Right atrium auricular region (tissue), 2 donors: Measurements from ENCODE around the gene ZNF212. TPM values are rescaled to one million over a fixed set of nuclear protein-coding genes. Genes with fewer than 3 reads are reported as not detected.
"Not testable (repeated sequence)": the region's sequence is repeated elsewhere in the genome, so short reads cannot be mapped to it uniquely, and the experiment has no call there.

Experiments
- DNase-seq: peaks from one replicate; pipeline ENCODE4 v3.0.0-alpha.2; 2019; ENCODE audit warnings: low spot score
- H3K27ac ChIP-seq, 2 donors: fragments of 200-600 bp; sonication (generic); 1 replicate in 1 of 2; 2 replicates in 1 of 2; pipeline ENCODE4 v1.5.1; 2016 to 2019
- H3K27me3 ChIP-seq, 2 donors: fragments of 200-600 bp; sonication (generic); one replicate each; pipeline versions ENCODE4 v1.5.1 to v1.6.0; 2017 to 2019
- H3K36me3 ChIP-seq: fragments of 200-600 bp; sonication (generic); one replicate; pipeline ENCODE4 v1.5.1; 2016
- H3K4me1 ChIP-seq, 2 donors: fragments of 200-600 bp; sonication (generic); one replicate each; pipeline versions ENCODE4 v1.5.1 to v1.6.0; 2017 to 2019
- H3K4me3 ChIP-seq, 2 donors: fragments of 200-600 bp; sonication (generic); 1 replicate in 1 of 2; 2 replicates in 1 of 2; pipeline ENCODE4 v1.5.1; 2017 to 2019; ENCODE audit warnings: mild to moderate bottlenecking in 1 of 2, moderate library complexity in 1 of 2
- H3K9me3 ChIP-seq, 2 donors: fragments of 200-600 bp; sonication (generic); one replicate each; pipeline ENCODE4 v1.5.1; 2019
- CTCF ChIP-seq, 2 donors: fragments of 200-600 bp; sonication (generic); IDR thresholded peaks; one replicate each; pipeline ENCODE4 v1.5.1; 2019; ENCODE audit warnings: antibody characterized with exemption in 2 of 2
- total RNA-seq, 2 donors: library from RNA; depleted of rRNA; stranded (reverse); fragments of >200 nt; gene quantifications; one replicate each; pipeline ENCODE4 v1.1.0, GENCODE V29; 2016

Gene ZNF212
- total RNA-seq, 2 donors from 2014 or later = 2.5 to 3.0 TPM

- DNase-seq = no peak
- no peak overlapping the region for H3K4me3 ChIP-seq
- no peaks in the 10 kb centered on the region for H3K4me1 ChIP-seq
- H3K27ac ChIP-seq = no peak overlapping the region
- H3K36me3 ChIP-seq = peaks cover 13% of the 10 kb centered on the region
- TF ChIP-seq CTCF (IDR thresholded peaks at IDR 0.05) = no peak
- no peaks in the 10 kb centered on the region for H3K27me3 ChIP-seq
- H3K9me3 ChIP-seq = no peaks in the 10 kb centered on the region
Observed at GRCh38 chr7:149228831-149229471, 10.5 kb upstream of the ZNF212 start.

GRCh38 chr7:149229526-149229925 lies 9.9 kb upstream of the ZNF212 start:
- H3K27ac ChIP-seq = no peak overlapping the region
- H3K4me3 ChIP-seq = no peak overlapping the region
- TF ChIP-seq CTCF (IDR thresholded peaks at IDR 0.05) = no peak
- no peaks in the 10 kb centered on the region for H3K4me1 ChIP-seq
- no peaks in the 10 kb centered on the region for H3K27me3 ChIP-seq
- H3K36me3 ChIP-seq = peaks cover 8% of the 10 kb centered on the region
- no peaks in the 10 kb centered on the region for H3K9me3 ChIP-seq
- no peak for DNase-seq

GRCh38 chr7:149232362-149232761 lies 7.1 kb upstream of the ZNF212 start:
- no peaks in the 10 kb centered on the region for H3K27me3 ChIP-seq
- no peaks in the 10 kb centered on the region for H3K9me3 ChIP-seq
- no peaks in the 10 kb centered on the region for H3K4me1 ChIP-seq
- no peak for DNase-seq
- no peak for TF ChIP-seq CTCF (IDR thresholded peaks at IDR 0.05)
- no peaks in the 10 kb centered on the region for H3K36me3 ChIP-seq
- no peak overlapping the region for H3K4me3 ChIP-seq
- H3K27ac ChIP-seq = no peak overlapping the region

GRCh38 chr7:149233655-149234204 lies 5.7 kb upstream of the ZNF212 start:
- not testable (repeated sequence) for H3K4me1 ChIP-seq, DNase-seq

GRCh38 chr7:149237502-149237901 lies 1.9 kb upstream of the ZNF212 start:
- DNase-seq = no peak

More at GRCh38 chr7:149233655-149234204, 5.7 kb upstream of the ZNF212 start:
- H3K27ac ChIP-seq, H3K9me3 ChIP-seq, H3K27me3 ChIP-seq, H3K36me3 ChIP-seq, H3K4me3 ChIP-seq: not testable (repeated sequence)

GRCh38 chr7:149238051-149238450 lies 1.4 kb upstream of the ZNF212 start:
- TF ChIP-seq CTCF (IDR thresholded peaks at IDR 0.05) = no peak
- no peak for DNase-seq
- Histone ChIP-seq H3K36me3 (no peaks in the 10 kb centered on the region), H3K27ac (no peak overlapping the region), H3K9me3 (peaks cover 0 to 4% of the 10 kb centered on the region in 2 donors), H3K4me1 (peaks cover 0 to 20% of the 10 kb centered on the region in 2 donors), H3K27me3 (no peaks in the 10 kb centered on the region), H3K4me3 (no peak overlapping the region)

More at GRCh38 chr7:149237502-149237901, 1.9 kb upstream of the ZNF212 start:
- no peaks in the 10 kb centered on the region for H3K9me3 ChIP-seq
- no peak for TF ChIP-seq CTCF (IDR thresholded peaks at IDR 0.05)
- peaks cover 0 to 20% of the 10 kb centered on the region in 2 donors for H3K4me1 ChIP-seq
- no peak overlapping the region for H3K27ac ChIP-seq
- no peak overlapping the region for H3K4me3 ChIP-seq
- no peaks in the 10 kb centered on the region for H3K27me3 ChIP-seq
- no peaks in the 10 kb centered on the region for H3K36me3 ChIP-seq
